ENCODE measurements around the gene MRC2.

MRC2 gene

GRCh38 chr17:62703261-62703775 lies 75.8 kb downstream of the MRC2 start:
- DNase-seq (ENCODE audit: low read depth), result no peak

GRCh38 chr17:62703776-62704380 lies 76.4 kb downstream of the MRC2 start:
- peak; percentile 61 for DNase-seq (ENCODE audit: low read depth)

GRCh38 chr17:62704381-62704971 lies 77.0 kb downstream of the MRC2 start:
- no peak for DNase-seq (ENCODE audit: low read depth)

- DNase-seq (ENCODE audit: low read depth), result no peak
Measured at GRCh38 chr17:62705156-62705777, 77.8 kb downstream of the MRC2 start.

GRCh38 chr17:62705778-62706597 lies 78.5 kb downstream of the MRC2 start:
- no peak for DNase-seq (ENCODE audit: low read depth)

DNA sequence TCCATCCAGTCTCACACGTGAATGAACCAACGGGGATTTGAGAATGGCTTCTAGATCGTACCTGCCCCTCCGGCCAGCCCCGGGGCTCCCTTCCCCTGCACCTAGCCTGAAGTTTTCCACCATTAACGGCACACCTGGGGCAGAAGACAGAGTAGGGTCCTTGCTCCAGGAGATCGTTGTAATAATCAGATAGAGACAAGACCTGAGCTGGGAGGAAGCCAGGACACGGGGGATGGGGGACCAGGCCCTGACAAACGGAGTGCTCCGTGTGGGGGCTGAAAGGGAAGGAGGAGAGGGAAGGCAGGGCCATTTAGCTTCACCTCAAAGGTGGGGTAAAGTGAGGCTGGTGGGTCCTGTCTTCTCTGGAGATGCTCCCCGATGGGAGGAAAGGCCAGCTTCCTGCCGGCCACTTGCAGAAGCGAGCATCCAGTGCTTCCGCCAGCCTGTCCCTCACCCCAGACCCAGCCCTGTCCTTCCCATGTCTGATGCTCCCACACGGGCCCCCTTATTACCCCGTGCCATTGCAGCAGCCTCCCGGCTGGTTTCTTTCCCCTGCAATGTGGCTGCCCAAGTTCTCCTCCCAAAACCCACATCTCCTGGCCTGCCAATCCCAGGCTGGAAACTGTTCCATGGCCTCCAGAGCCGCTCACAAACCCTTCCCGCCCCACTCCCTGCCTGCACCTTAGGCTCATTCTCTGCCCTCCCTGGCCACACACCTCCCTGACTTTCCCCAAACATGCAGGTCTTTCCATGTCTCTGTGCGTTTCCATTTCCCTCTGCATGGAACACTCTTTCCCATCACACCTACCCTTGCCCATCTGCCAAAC lies 79.3 kb downstream of the MRC2 start:
- DNase-seq (ENCODE audit: low read depth), result no peak

DNA sequence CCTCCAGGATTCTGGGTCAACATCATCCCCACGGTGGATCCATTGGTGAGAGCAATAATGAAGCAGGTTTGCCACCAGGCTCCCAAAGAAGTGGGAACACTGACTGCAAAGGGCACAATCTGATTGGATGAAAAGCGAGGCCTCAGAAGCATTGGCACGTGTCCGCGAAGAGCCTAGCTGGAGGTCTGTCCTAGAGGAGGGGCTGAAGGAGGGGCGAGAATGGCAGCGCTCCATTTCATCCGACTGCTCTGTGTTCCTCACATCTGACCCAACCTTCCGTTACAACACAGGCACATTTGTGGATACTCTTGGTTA lies 79.9 kb downstream of the MRC2 start:
- no peak for DNase-seq (ENCODE audit: low read depth)

GRCh38 chr17:62708587-62708986 lies 81.1 kb downstream of the MRC2 start:
- DNase-seq (ENCODE audit: low read depth), result no peak

GRCh38 chr17:62712171-62712581 lies 84.7 kb downstream of the MRC2 start:
- DNase-seq (ENCODE audit: low read depth), result no peak

DNA sequence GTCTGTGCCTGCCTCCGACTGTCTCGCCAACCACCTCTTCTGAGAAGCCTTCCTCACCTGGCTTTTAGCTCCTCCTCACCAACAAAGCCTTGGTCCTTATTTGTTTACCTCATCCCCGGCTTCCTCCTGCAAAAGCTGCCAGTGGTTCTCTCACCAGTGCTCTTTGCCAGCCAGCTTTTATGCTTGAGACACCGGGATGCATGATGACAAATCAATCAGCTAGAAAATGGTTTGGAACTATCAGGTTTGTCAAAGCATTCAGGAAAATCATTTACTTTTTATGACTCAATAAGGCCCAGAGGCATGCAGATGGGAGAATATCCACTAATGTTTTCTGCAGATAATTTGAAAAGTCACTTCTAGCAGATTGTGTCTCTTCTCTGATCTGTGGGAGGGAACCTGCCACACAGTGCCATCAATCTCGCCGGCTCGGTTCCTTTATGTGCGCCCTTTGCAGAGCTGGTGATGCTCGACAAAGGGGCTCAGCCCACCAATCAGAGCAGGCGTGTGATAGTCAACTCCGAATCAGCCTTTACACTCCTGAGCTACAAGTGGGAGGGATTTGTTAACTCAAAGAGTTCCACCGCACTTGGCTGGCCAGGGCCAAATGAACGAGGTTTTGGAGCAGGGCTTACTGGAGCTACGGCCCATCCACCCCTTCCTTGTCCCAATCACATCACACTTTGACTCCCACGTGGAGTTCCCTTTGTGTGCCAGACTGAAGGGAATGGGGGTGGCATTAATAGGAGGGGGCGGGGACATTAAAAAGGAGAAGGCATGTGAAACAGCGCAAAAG lies 85.8 kb downstream of the MRC2 start:
- no peak for DNase-seq (ENCODE audit: low read depth)

DNA sequence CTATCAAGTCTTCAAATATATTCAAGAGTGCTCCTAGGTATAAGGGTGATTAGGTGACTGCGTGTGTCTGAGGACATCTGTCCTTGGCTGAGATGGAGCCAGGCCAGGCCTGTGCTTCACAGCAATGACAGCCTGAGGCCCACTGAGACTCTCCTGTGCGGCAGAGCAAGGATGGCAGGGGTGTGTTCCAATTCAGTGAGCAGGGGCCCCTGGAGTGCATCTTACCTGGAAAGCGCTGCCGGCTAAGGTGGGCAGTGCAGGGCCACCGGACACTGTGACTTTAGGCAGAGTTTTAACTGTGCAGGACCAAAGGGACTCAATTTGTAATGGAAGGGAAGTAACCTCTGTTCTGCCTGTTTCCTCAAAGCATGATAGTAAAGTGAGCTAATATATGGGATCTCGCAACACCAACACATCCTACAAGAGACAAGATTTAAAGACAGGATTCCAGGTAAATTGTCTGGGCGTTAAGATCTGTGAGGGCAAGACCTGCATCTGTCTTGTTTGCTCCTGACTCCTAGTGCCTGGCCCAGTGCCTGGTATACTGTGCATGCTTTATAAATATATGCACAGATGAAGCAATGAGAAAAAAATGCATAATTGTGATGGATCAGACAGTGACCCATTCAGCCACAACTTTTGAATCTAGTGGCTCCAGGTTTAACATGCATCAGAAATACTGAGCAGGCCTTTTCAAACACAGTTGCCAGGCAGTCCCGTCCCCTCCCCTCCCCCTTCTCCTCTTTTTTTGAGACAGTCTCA lies 86.7 kb downstream of the MRC2 start:
- no peak for DNase-seq (ENCODE audit: low read depth)

DNA sequence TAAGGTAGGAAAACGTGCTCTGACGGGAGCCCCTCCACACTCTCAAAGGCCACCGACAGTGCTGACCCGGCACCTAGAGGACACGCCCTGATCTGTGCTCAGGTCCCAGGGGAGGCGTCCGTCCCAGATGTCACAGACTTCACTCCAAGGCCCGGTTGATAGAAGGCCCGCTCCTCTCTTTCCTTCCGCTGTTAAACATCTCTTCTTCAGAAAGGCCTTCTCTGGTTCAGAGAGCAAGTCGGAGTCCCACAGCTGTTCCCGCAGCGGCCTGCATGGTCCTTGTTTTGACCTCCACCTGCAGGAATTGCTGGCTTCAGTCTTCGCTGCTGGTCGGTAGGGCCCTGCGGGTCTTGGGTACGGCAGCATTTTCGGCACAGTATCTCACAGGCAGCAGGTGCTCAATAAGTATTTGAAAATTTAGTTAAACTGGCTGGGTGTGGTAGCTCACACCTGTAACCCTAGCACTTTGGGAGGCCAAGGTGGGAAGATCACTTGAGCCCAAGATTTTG lies 88.5 kb downstream of the MRC2 start:
- no peak for DNase-seq (ENCODE audit: low read depth)

DNA sequence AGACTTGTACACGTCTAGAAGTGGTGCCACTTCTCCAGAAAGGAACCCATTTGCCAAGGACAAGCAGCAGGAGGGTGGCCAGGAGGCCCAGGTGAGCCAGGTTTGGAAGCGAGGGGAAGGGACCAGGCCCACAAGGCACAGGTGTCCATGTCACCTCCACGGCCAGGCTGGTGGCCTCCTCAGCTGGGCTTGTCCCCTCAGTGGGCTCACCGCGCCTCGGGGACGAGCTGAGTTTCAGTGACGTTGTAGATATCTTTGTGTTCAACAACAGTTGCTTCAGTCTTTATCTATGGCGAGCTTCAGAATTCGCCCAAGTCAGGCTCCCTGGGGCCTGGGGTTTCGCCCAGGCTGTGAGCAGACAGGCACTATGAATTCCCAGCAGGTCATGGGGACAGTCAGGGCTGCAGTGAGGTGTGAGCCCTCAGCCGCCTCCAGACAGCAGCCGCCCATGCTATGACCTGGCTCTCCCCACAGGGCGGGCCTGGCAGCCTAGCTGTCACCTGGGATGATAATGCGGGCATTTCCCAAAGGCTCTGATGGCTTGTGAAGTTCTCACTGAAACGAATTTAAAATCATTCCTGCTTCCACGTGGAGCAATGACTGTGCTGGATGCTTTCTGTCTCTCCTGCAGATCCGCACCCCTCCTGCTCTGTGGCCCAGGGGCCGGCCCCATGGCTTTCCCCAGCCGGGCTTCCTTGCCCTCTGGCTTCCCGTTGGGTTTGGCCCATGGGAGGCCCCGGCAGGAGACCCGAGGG lies 89.5 kb downstream of the MRC2 start:
- DNase-seq (ENCODE audit: low read depth), result no peak

GRCh38 chr17:62717589-62717855 lies 90.1 kb downstream of the MRC2 start:
- DNase-seq (ENCODE audit: low read depth), result no peak

DNA sequence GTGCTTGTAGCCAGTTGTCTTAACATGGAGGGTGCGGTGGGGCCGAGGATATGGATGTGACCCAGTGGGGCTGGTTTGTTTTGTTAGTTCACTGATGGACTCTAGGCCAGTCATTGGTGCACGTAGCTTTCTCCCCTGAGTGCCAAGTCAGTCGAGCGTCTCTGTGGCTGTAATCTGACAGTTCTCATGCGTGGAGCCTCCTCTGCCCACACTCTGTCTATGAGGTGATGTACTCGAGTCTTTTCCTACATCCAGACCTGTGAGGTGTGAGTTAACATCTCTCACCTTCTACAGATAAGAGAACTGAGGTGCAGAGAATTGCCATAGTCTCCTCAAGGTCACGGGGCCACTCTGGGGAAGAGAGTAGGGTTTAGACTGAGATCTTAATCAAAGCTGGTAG lies 90.4 kb downstream of the MRC2 start:
- DNase-seq (ENCODE audit: low read depth), result no peak

- peak; percentile 41 for DNase-seq (ENCODE audit: low read depth)
Measured at GRCh38 chr17:62718429-62718828, 91.0 kb downstream of the MRC2 start.

- DNase-seq (ENCODE audit: low read depth), result no peak
Measured at GRCh38 chr17:62719586-62719985, 92.1 kb downstream of the MRC2 start.

GRCh38 chr17:62720126-62720850 lies 92.8 kb downstream of the MRC2 start:
- DNase-seq (ENCODE audit: low read depth), result no peak

GRCh38 chr17:62722625-62723024 lies 95.2 kb downstream of the MRC2 start:
- no peak for DNase-seq (ENCODE audit: low read depth)

Data from activated T-cell treated with anti-CD3 and anti-CD28 coated beads for 48 hours (primary cell).